ENCODE data around the gene DEAF1. TPM values are rescaled to one million over a fixed set of nuclear protein-coding genes. Genes with fewer than 3 reads are reported as not detected.

Gene DEAF1
- total and polyA plus RNA-seq, 9 of the 15 experiments (the other 6 are each of a cell fraction or from before 2014, with no cell fraction given) = 2.0 to 69.1 (median 26.8) TPM

DNA sequence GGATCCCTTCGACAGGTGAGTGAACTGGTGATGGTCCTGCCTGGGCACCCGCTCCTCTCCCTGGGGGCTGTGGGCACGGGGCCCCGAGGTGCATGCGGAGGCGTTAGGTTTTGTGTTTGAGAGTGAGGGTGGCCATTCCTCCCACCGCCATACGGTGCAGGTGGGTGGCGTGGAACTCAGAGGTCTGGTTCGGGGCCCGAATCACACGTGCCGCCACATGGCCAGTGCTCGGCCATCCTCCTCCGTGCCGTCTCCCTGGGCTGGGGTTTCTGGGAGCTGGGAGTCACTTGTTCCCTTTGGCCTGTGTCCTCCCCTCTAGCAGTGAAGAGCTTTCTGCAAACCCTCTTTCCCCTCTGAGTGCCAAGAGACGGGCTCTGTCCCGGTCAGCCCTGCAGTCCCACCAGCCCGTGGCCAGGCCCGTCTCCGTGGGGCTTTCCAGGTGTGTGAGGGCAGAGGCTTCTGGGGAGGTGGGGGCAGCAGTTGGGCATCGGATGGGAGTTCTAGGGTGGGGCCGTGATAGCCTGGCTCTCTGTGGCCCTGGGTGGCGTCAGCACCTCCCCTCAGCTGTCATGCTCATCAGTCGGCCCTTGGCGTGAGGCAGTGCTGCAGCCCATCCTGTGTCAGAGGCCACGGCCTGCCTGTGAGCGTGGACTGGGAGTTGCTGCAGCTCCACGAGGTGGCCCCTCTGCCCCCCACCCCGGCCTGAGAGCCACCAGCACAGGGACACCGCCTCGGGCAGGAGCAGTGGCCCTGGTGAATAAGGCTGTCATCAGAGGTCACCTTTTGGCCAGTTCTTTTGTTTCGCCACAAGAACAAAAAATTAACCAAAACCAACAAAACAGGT is 89.5 kb downstream of the DEAF1 start:
- WGBS (ENCODE audit: insufficient coverage, low coverage, missing lambda C conversion rate) = 98% methylated on average over 24 of the region's 33 CpGs
- Histone ChIP-seq H2AFZ (ENCODE audit: low read depth, low read length) (no peak overlapping the region), H3K79me2 (ENCODE audit: control insufficient read depth, insufficient read depth, low read length) (no peaks in the 10 kb centered on the region), H3K27me3 (ENCODE audit: control insufficient read depth in 2 of 2, insufficient read depth in 2 of 2, low read length in 2 of 2) (no peaks in the 10 kb centered on the region), H3K4me1 (replicated peaks in 1 of 2; ENCODE audit: control insufficient read depth in 2 of 2, insufficient read depth in 2 of 2, low read length in 2 of 2) (peaks cover 0 to 22% of the 10 kb centered on the region in 2 experiments; a peak in 1 of 5 replicates), H3K4me3 (no peak overlapping the region), H3K9me3 (replicated peaks; ENCODE audit: control insufficient read depth, insufficient read depth, low read depth, low read length) (no peaks in the 10 kb centered on the region), H3K36me3 (ENCODE audit: control insufficient read depth, insufficient read depth, low read length) (peaks cover 95% of the 10 kb centered on the region), H4K20me1 (replicated peaks; ENCODE audit: control insufficient read depth, insufficient read depth, low read length) (0 out of 2 replicates have a peak, but pooled peaks cover 4% of the 10 kb centered on the region), H3K9me1 (ENCODE audit: control insufficient read depth, insufficient read depth, low read length) (no peaks in the 10 kb centered on the region), H3K9ac (ENCODE audit: insufficient read depth in 1 of 2, low read depth in 2 of 2, low read length in 2 of 2) (no peak overlapping the region), H3K4me2 (ENCODE audit: insufficient read depth, low read length) (no peak overlapping the region), H3K27ac (ENCODE audit: extremely low read depth, low read depth, low read length) (no peak overlapping the region)
- DNase-seq (ENCODE audit: extremely low read depth in 1 of 4, low spot score in 3 of 4) = no peak
- ChIA-PET CTCF (ENCODE audit: low intra/inter-chr PET ratio) (no interaction called here), POLR2A (interaction anchor here (0.6 kb wide), 2 partner anchors 27 to 397 kb away, joined by 3 read pairs; no protein-coding TSS in a partner anchor)
- TF ChIP-seq ZNF561 (CRISPR knock-in tag; conservative IDR thresholded peaks at IDR 0.05) (no peak), POLR2G (IDR thresholded peaks at IDR 0.05; ENCODE audit: low read depth, low read length) (0 out of 2 replicates have a peak, but pooled peaks have one; percentile 23), RB1 (IDR thresholded peaks at IDR 0.05; ENCODE audit: low read depth) (no peak), MCM5 (IDR thresholded peaks at IDR 0.05; ENCODE audit: low read depth) (no peak), XRCC4 (IDR thresholded peaks at IDR 0.05; ENCODE audit: extremely low read depth, insufficient read depth, insufficient read length) (no peak), POLR2H (tag; IDR thresholded peaks at IDR 0.05; ENCODE audit: low read depth) (no peak), TSHZ1 (CRISPR knock-in tag; IDR thresholded peaks at IDR 0.05) (no peak)
- intact Hi-C loops (cut with micrococcal nuclease) (no loop called here), in situ Hi-C loops (cut with MboI) (no loop called here)
- no TSS peak for BruUV-seq (replicated peaks)
- no peak for ATAC-seq
- FAIRE-seq = no peak
